ENCODE measurements around the gene PCMT1. TPM values are rescaled to one million over a fixed set of nuclear protein-coding genes. Genes with fewer than 3 reads are reported as not detected.
A peak's percentile ranks its signal among the peaks of the same experiment; 100 is the strongest.

The PCMT1 gene
- total RNA-seq, 1 experiment from 2014 or later = 118 TPM

GRCh38 chr6:149755300-149756260 lies 6.0 kb downstream of the PCMT1 start:
- no TSS peak for BruUV-seq (replicated peaks)
- no peak for DNase-seq
- H3K27me3 ChIP-seq (replicated peaks; ENCODE audit: control insufficient read depth, insufficient read depth, low read length) = no peaks in the 10 kb centered on the region
- Mint-ChIP-seq H3K27ac (ENCODE audit: unreplicated experiment) (peak overlapping the region; percentile 17), H3K4me1 (ENCODE audit: low read depth, unreplicated experiment) (peaks cover 6% of the 10 kb centered on the region), H3K27me3 (ENCODE audit: insufficient read depth, unreplicated experiment) (no peaks in the 10 kb centered on the region), H3K36me3 (ENCODE audit: insufficient read depth, unreplicated experiment) (peaks cover 29% of the 10 kb centered on the region), H3K9me3 (ENCODE audit: unreplicated experiment) (no peaks in the 10 kb centered on the region), H3K4me3 (ENCODE audit: unreplicated experiment) (no peak overlapping the region)
- ChIA-PET CTCF (no interaction called here), POLR2A (no interaction called here)
- H3K36me3 ChIP-seq (ENCODE audit: control insufficient read depth, insufficient read depth, low read length) = no peaks in the 10 kb centered on the region
- no peaks in the 10 kb centered on the region for H3K9me3 ChIP-seq
- intact Hi-C loops (cut with micrococcal nuclease; ENCODE audit: unreplicated experiment) = no loop called here
- H3K4me1 ChIP-seq = no peaks in the 10 kb centered on the region
- no peak for TF ChIP-seq CTCF (IDR thresholded peaks at IDR 0.05; ENCODE audit: insufficient read depth in 1 of 2, low read depth in 1 of 2, low read length in 1 of 2, severe bottlenecking in 1 of 2, unreplicated experiment in 1 of 2)
- no peak overlapping the region for H3K4me3 ChIP-seq (ENCODE audit: low read depth, low read length)

GRCh38 chr6:149756261-149756636 lies 6.7 kb downstream of the PCMT1 start:
- no peak for TF ChIP-seq CTCF (IDR thresholded peaks at IDR 0.05; ENCODE audit: insufficient read depth in 1 of 2, low read depth in 1 of 2, low read length in 1 of 2, severe bottlenecking in 1 of 2, unreplicated experiment in 1 of 2)
- no TSS peak for BruUV-seq (replicated peaks)
- H3K9me3 ChIP-seq = no peaks in the 10 kb centered on the region
- no peak overlapping the region for H3K4me3 ChIP-seq (ENCODE audit: low read depth, low read length)
- Mint-ChIP-seq H3K27ac (ENCODE audit: unreplicated experiment) (peak overlapping the region; percentile 17), H3K36me3 (ENCODE audit: insufficient read depth, unreplicated experiment) (peaks cover 27% of the 10 kb centered on the region), H3K4me3 (ENCODE audit: unreplicated experiment) (no peak overlapping the region), H3K9me3 (ENCODE audit: unreplicated experiment) (no peaks in the 10 kb centered on the region), H3K4me1 (ENCODE audit: low read depth, unreplicated experiment) (peaks cover 6% of the 10 kb centered on the region), H3K27me3 (ENCODE audit: insufficient read depth, unreplicated experiment) (no peaks in the 10 kb centered on the region)
- intact Hi-C loops (cut with micrococcal nuclease; ENCODE audit: unreplicated experiment) = no loop called here
- no peaks in the 10 kb centered on the region for H3K4me1 ChIP-seq
- ChIA-PET CTCF (no interaction called here), POLR2A (no interaction called here)
- no peaks in the 10 kb centered on the region for H3K36me3 ChIP-seq (ENCODE audit: control insufficient read depth, insufficient read depth, low read length)
- DNase-seq = no peak
- no peaks in the 10 kb centered on the region for H3K27me3 ChIP-seq (replicated peaks; ENCODE audit: control insufficient read depth, insufficient read depth, low read length)

GRCh38 chr6:149761438-149761837 lies 11.9 kb downstream of the PCMT1 start:
- POLR2A ChIA-PET = no interaction called here
- DNase-seq = no peak
- Mint-ChIP-seq H3K9me3 (ENCODE audit: unreplicated experiment) (peaks cover 9% of the 10 kb centered on the region), H3K27me3 (ENCODE audit: insufficient read depth, unreplicated experiment) (no peaks in the 10 kb centered on the region), H3K36me3 (ENCODE audit: insufficient read depth, unreplicated experiment) (peaks cover 38% of the 10 kb centered on the region), H3K27ac (ENCODE audit: unreplicated experiment) (no peak overlapping the region), H3K4me1 (ENCODE audit: low read depth, unreplicated experiment) (no peaks in the 10 kb centered on the region), H3K4me3 (ENCODE audit: unreplicated experiment) (no peak overlapping the region)
- Histone ChIP-seq H3K4me3 (ENCODE audit: low read depth, low read length) (no peak overlapping the region), H3K36me3 (ENCODE audit: control insufficient read depth, insufficient read depth, low read length) (peaks cover 2% of the 10 kb centered on the region; the same call in 1 of the 2 replicates), H3K9me3 (0 out of 2 replicates have a peak, but pooled peaks cover 3% of the 10 kb centered on the region), H3K27me3 (replicated peaks; ENCODE audit: control insufficient read depth, insufficient read depth, low read length) (no peaks in the 10 kb centered on the region), H3K4me1 (no peaks in the 10 kb centered on the region)
- no TSS peak for BruUV-seq (replicated peaks)
- no peak for TF ChIP-seq CTCF (IDR thresholded peaks at IDR 0.05; ENCODE audit: insufficient read depth in 1 of 2, low read depth in 1 of 2, low read length in 1 of 2, severe bottlenecking in 1 of 2, unreplicated experiment in 1 of 2)
- CTCF ChIA-PET = no interaction called here
- intact Hi-C loops (cut with micrococcal nuclease; ENCODE audit: unreplicated experiment) = no loop called here

Measured in Caco-2 (cell line).